Fibroblast of the aortic adventitia (primary cell): ENCODE measurements around the gene RNF150. TPM values are rescaled to one million over a fixed set of nuclear protein-coding genes. Genes with fewer than 3 reads are reported as not detected.

Experiments
- DNase-seq: peaks from one replicate; pipeline ENCODE4 v3.0.0-alpha.2; 2010; ENCODE audit warnings: low read depth
- H3K4me3 ChIP-seq: 2 replicates; pipeline ENCODE4 v1.5.1; 2011; ENCODE audit warnings: low read depth, mild to moderate bottlenecking, control low read depth, low read length, moderate library complexity
- total RNA-seq: library from RNA; depleted of rRNA; stranded (reverse); fragments of >200 nt; gene quantifications from 2 replicates; pipeline ENCODE4 v1.2.3, GENCODE V29; 2012; ENCODE audit warnings: low replicate concordance
- TF ChIP-seq, protein P1 (sequence below): IDR thresholded peaks from 2 replicates; pipeline ENCODE4 v1.5.1; 2011; ENCODE audit warnings: mild to moderate bottlenecking, low read length, control low read depth, inconsistent platforms; ENCODE audit not compliant: insufficient read depth

The RNF150 gene
- total RNA-seq, 1 donor = 0.99 TPM

DNA sequence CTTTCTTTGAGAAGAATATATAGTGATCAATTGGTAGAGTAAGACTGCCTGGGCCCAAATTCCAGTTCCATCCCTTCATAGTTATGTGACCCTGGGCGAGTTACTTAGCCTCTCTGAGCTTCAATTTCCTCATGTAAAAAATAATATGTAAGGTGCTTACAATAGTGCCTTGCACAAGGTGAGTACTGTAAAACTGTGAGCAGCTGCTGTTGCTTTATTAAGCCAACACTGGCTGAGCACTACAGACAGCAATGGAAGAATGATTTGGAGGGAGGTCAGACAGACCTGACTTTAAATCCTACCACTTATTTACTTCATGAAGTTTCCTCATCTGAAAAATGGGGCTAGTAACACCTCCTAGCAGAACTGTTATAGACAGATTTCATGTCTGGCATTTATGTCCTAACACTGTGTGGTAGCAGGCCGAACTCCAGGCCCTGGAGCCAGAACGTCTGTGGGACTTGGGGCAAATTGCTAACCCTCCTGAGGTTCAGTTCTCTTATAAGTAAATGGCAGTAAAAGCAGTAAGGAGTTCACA is 53.8 kb downstream of the RNF150 start:
- no peak for DNase-seq
- TF ChIP-seq, protein P1, sequence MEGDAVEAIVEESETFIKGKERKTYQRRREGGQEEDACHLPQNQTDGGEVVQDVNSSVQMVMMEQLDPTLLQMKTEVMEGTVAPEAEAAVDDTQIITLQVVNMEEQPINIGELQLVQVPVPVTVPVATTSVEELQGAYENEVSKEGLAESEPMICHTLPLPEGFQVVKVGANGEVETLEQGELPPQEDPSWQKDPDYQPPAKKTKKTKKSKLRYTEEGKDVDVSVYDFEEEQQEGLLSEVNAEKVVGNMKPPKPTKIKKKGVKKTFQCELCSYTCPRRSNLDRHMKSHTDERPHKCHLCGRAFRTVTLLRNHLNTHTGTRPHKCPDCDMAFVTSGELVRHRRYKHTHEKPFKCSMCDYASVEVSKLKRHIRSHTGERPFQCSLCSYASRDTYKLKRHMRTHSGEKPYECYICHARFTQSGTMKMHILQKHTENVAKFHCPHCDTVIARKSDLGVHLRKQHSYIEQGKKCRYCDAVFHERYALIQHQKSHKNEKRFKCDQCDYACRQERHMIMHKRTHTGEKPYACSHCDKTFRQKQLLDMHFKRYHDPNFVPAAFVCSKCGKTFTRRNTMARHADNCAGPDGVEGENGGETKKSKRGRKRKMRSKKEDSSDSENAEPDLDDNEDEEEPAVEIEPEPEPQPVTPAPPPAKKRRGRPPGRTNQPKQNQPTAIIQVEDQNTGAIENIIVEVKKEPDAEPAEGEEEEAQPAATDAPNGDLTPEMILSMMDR = no peak

GRCh38 chr4:141078871-141079270 is 54.4 kb downstream of the RNF150 start:
- TF ChIP-seq, protein P1 = no peak
- DNase-seq = peak; percentile 57
- no peak overlapping the region for H3K4me3 ChIP-seq

More for the DNA sequence above, 53.8 kb downstream of the RNF150 start:
- no peak overlapping the region for H3K4me3 ChIP-seq

- H3K4me3 ChIP-seq = no peak overlapping the region
- DNase-seq = no peak
- TF ChIP-seq, protein P1 = no peak
Measured at GRCh38 chr4:141077611-141078225, 55.6 kb downstream of the RNF150 start.

DNA sequence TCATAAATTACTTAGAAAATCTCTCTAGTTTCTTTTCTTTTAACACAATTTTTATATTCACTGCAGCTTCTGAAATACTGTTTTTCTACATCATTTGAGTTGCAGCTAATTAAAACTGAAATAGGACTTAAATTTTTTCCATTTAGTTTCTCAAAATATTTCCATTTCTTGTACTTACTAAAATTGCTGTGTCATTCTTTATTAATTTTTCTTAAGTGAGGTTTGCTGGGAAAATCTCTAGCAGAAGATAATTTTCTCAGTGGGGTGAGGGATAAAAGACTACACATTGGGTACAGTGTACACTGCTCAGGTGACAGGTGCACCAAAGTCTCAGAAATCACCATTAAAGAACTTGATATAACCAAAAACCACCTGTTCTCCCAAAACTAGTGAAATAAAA is 57.7 kb downstream of the RNF150 start:
- H3K4me3 ChIP-seq = no peak overlapping the region
- TF ChIP-seq, protein P1 = no peak
- no peak for DNase-seq

DNA sequence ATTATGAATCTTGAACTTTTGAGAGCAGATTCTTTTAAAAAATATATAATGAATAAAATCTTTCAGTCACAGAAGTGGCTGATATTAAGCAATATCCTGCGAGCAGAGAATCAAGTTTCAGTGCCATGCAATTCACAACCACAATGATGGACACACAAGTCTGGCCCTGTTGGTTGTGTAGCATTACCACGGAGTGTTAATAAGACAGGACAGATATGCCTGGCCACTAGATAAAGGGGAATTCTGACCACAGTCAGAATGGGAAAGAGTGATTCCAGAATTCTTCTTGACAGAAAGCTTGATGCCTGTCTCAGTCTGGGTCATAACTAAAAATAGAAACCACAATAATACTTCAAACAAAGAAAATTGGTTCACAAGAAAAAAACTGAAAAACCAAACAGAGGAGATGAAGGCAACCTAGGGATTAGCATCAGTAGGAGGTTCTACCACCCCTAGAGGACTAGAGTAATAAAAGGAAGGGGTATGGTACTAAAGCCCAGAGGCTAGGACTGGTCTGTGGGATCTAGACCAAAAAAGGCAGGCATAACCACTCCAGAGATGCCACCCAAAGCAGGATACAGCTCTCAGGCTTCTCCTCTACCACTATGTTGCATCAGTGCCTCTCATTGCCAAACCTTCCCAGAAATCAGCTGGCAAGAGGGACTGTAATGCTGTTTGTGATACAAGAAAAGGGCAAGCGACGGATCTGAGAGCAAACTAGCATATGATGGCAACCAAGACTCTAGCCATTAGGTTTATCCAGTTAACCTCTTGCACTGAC is 59.0 kb downstream of the RNF150 start:
- H3K4me3 ChIP-seq = no peak overlapping the region
- peak; percentile 3 for DNase-seq
- TF ChIP-seq, protein P1 = no peak

- H3K4me3 ChIP-seq = no peak overlapping the region
- TF ChIP-seq, protein P1 = no peak
- no peak for DNase-seq
Measured at GRCh38 chr4:141066690-141067089, 66.6 kb downstream of the RNF150 start.
